K562 (cell line): ENCODE measurements around the gene CCNL1. TPM values are rescaled to one million over a fixed set of nuclear protein-coding genes. Genes with fewer than 3 reads are reported as not detected.

ENCODE experiments used
- EHMT2 ChIP-seq: fragments of 450-650 bp; IDR thresholded peaks from 2 replicates; pipeline ENCODE4 v1.6.1; 2018; ENCODE audit warnings: antibody characterized with exemption
- ILK ChIP-seq: fragments of 450-650 bp; IDR thresholded peaks from 2 replicates; pipeline ENCODE4 v1.6.1; 2016; ENCODE audit warnings: missing genetic modification characterization, low read depth, mild to moderate bottlenecking, missing compliant biosample characterization, moderate library complexity, borderline replicate concordance
- MAFF ChIP-seq: IDR thresholded peaks from 2 replicates; pipeline ENCODE4 v1.6.1; 2012; ENCODE audit warnings: low read length, improper control_type of control experiment
- MTA2 ChIP-seq: fragments of 450-650 bp; IDR thresholded peaks from 2 replicates; pipeline ENCODE4 v1.6.1; 2016; ENCODE audit warnings: low read depth
- PHB2 ChIP-seq: fragments of 450-650 bp; IDR thresholded peaks from 2 replicates; pipeline ENCODE4 v1.6.1; 2017; ENCODE audit warnings: low read depth
- RBBP5 ChIP-seq: fragments of 200-600 bp; sonication (generic); IDR thresholded peaks from 2 replicates; pipeline ENCODE4 v1.6.1; 2012; ENCODE audit warnings: borderline replicate concordance, mild to moderate bottlenecking, low read length, control low read depth, inconsistent platforms; ENCODE audit not compliant: insufficient read depth, poor library complexity, severe bottlenecking
- RERE ChIP-seq: sonication (generic); formaldehyde crosslinking; IDR thresholded peaks from 2 replicates; pipeline ENCODE4 v1.8.0; 2023; ENCODE audit warnings: missing genetic modification reagents, mild to moderate bottlenecking, borderline replicate concordance
- ZNF280B ChIP-seq: fragments of 250-450 bp; sonication (Bioruptor Pico); IDR thresholded peaks from 2 replicates; pipeline ENCODE4 v1.5.1; 2021; ENCODE audit warnings: mild to moderate bottlenecking
- polyA plus RNA-seq, 8 experiments: library from polyadenylated mRNA; depleted of rRNA in 4 of 8; stranded (reverse) in 5 of 8; unstranded in 3 of 8; fragments of >200 nt; fragmentation: Nextera tagmentation in 2 of 8; fragmentation: Illumina TruSeq in 1 of 8; extraction: Ambion mirVana in 2 of 8; extraction: Trizol in 1 of 8; gene quantifications; 2 replicates each; pipeline versions ENCODE4 v1.2.1 to v1.2.3, GENCODE V29; 2011 to 2014; ENCODE audit warnings: inconsistent platforms in 1 of 8, missing spikeins in 1 of 8
- total RNA-seq, 7 experiments: library from RNA; depleted of rRNA in 6 of 7; stranded (reverse); fragments of >200 nt in 6 of 7; fragmentation: Illumina TruSeq in 2 of 7; extraction: Trizol in 2 of 7; gene quantifications; 2 replicates each; pipeline versions ENCODE4 v1.2.1 to v1.2.3, GENCODE V29; 2011 to 2021; ENCODE audit warnings: low replicate concordance in 1 of 7
- TF ChIP-seq, protein P1 (sequence below), 2 experiments: IDR thresholded peaks in 1 of 2; conservative IDR thresholded peaks in 1 of 2; 2 replicates each; pipeline ENCODE4 v1.6.1; 2016; ENCODE audit warnings: low read depth in 2 of 2, mild to moderate bottlenecking in 1 of 2, missing compliant biosample characterization in 1 of 2, missing genetic modification characterization in 1 of 2, moderate library complexity in 1 of 2
- TF ChIP-seq, protein P2 (sequence below): IDR thresholded peaks from 2 replicates; pipeline ENCODE4 v1.6.1; 2014; ENCODE audit warnings: antibody characterized with exemption
- TF ChIP-seq, protein P3 (sequence below), 3 experiments: IDR thresholded peaks in 2 of 3; conservative IDR thresholded peaks in 1 of 3; 2 replicates each; pipeline ENCODE4 v1.5.1; 2011 to 2012; ENCODE audit warnings: low read length in 3 of 3, mild to moderate bottlenecking in 3 of 3, control low read depth in 2 of 3, improper control_type of control experiment in 1 of 3, inconsistent platforms in 1 of 3, low read depth in 1 of 3, mixed read lengths in 1 of 3, moderate library complexity in 1 of 3; ENCODE audit not compliant: insufficient read depth in 2 of 3

CCNL1 gene
- total and polyA plus RNA-seq, 9 of the 15 experiments (the other 6 are each of a cell fraction or from before 2014, with no cell fraction given), result 16.1 to 186 (median 132) TPM

GRCh38 chr3:157130467-157131251, 29.3 kb downstream of the CCNL1 start (continued):
- TF ChIP-seq RERE (CRISPR knock-in tag) (no peak), RBBP5 (no peak), EHMT2 (no peak), ZNF280B (no peak), ILK (tag) (no peak), PHB2 (no peak), MAFF (no peak), MTA2 (no peak)
- TF ChIP-seq, protein P1, sequence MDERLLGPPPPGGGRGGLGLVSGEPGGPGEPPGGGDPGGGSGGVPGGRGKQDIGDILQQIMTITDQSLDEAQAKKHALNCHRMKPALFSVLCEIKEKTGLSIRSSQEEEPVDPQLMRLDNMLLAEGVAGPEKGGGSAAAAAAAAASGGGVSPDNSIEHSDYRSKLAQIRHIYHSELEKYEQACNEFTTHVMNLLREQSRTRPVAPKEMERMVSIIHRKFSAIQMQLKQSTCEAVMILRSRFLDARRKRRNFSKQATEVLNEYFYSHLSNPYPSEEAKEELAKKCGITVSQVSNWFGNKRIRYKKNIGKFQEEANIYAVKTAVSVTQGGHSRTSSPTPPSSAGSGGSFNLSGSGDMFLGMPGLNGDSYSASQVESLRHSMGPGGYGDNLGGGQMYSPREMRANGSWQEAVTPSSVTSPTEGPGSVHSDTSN (CRISPR knock-in tag; IDR thresholded peaks at IDR 0.05; ENCODE audit: low read depth), result no peak
- TF ChIP-seq, protein P1 (tag; conservative IDR thresholded peaks at IDR 0.05; ENCODE audit: low read depth), result no peak
- TF ChIP-seq, protein P2, sequence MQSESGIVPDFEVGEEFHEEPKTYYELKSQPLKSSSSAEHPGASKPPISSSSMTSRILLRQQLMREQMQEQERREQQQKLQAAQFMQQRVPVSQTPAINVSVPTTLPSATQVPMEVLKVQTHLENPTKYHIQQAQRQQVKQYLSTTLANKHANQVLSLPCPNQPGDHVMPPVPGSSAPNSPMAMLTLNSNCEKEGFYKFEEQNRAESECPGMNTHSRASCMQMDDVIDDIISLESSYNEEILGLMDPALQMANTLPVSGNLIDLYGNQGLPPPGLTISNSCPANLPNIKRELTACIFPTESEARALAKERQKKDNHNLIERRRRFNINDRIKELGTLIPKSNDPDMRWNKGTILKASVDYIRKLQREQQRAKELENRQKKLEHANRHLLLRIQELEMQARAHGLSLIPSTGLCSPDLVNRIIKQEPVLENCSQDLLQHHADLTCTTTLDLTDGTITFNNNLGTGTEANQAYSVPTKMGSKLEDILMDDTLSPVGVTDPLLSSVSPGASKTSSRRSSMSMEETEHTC, result no peak
- TF ChIP-seq, protein P3, sequence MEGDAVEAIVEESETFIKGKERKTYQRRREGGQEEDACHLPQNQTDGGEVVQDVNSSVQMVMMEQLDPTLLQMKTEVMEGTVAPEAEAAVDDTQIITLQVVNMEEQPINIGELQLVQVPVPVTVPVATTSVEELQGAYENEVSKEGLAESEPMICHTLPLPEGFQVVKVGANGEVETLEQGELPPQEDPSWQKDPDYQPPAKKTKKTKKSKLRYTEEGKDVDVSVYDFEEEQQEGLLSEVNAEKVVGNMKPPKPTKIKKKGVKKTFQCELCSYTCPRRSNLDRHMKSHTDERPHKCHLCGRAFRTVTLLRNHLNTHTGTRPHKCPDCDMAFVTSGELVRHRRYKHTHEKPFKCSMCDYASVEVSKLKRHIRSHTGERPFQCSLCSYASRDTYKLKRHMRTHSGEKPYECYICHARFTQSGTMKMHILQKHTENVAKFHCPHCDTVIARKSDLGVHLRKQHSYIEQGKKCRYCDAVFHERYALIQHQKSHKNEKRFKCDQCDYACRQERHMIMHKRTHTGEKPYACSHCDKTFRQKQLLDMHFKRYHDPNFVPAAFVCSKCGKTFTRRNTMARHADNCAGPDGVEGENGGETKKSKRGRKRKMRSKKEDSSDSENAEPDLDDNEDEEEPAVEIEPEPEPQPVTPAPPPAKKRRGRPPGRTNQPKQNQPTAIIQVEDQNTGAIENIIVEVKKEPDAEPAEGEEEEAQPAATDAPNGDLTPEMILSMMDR (IDR thresholded peaks at IDR 0.05 in 2 of 3, conservative IDR thresholded peaks at IDR 0.05 in 1 of 3; ENCODE audit: insufficient read depth in 2 of 3, low read depth in 1 of 3, low read length in 3 of 3), result peak; percentile 68 to 81 (median 81)
